Heart left ventricle (tissue), 13 donors: ENCODE measurements around the gene ZNF648.
"Not testable (repeated sequence)": the region's sequence is repeated elsewhere in the genome, so short reads cannot be mapped to it uniquely, and the experiment has no call there.

Experiments used
- CTCF ChIP-seq, 12 donors: fragments of 200-600 bp; sonication (generic) in 4 of 12; IDR thresholded peaks; one replicate each; pipeline versions ENCODE4 v1.5.0 to v1.8.0; 2018 to 2022; ENCODE audit warnings: antibody characterized with exemption in 12 of 12, mild to moderate bottlenecking in 5 of 12
- POLR2A ChIP-seq, 2 donors: fragments of 450-650 bp; IDR thresholded peaks; one replicate each; pipeline ENCODE4 v1.6.1; 2017; ENCODE audit warnings: antibody characterized with exemption in 2 of 2, mild to moderate bottlenecking in 2 of 2, moderate library complexity in 2 of 2
- donor health status: ischemic (EF 13 %, LVEDD 7.1; RV severe dilation, severe dysfunction).
- donor health status: DM: no; HTN: yes; CAD: no.
- donor health status: DM: no; HTN: no; CAD: no.
- donor health status: ischemic (EF 25% LVEDD 6.9; RV normal size, moderate dysfunction).
- donor health status: ischemic (EF 25% LVEDD 5.7; RV mildly dilated, moderate dysfunction).
- donor health status: ischemic (EF 35%, LVEDD 5.7; RV mildly dilated, moderate dysfunction).
- donor health status: nonischemic (EF 11% LVEDD 7.7; RV severe dilation, severe dysfunction).
- donor health status: DM: yes; HTN: yes; CAD: no.
- donor health status: PGD.
- donor health status: ischemic (EF 29% LVEDD 5.4; RV normal size, mild dysfunction).
- donor health status: nonischemic (EF 23%, LVEDD 6.1; RV moderate dilation, normal function).

GRCh38 chr1:182010800-182011370, 50.6 kb downstream of the ZNF648 start:
- not testable (repeated sequence) for TF ChIP-seq CTCF, POLR2A (IDR thresholded peaks at IDR 0.05)
